OCI-LY1 (cell line): ENCODE measurements around the gene LBH.

Source experiments
- H2AFZ ChIP-seq: fragments of 200-600 bp; sonication (generic), shearing (Covaris generic); 2 replicates; pipeline ENCODE4 v1.6.0; 2014; ENCODE audit warnings: antibody characterized with exemption, mild to moderate bottlenecking, low read length
- H3F3A ChIP-seq: fragments of 200-600 bp; sonication (generic), shearing (Covaris generic); 2 replicates; pipeline ENCODE4 v1.6.0; 2014; ENCODE audit warnings: mild to moderate bottlenecking, antibody characterized with exemption, low read length, moderate library complexity; ENCODE audit not compliant: insufficient read depth
- H3K27ac ChIP-seq: fragments of 200-600 bp; sonication (generic); 2 replicates; pipeline ENCODE4 v1.5.1; 2014; ENCODE audit warnings: low read length, mixed run types, mild to moderate bottlenecking, low read depth; ENCODE audit not compliant: poor library complexity, severe bottlenecking
- H3K27me3 ChIP-seq: fragments of 200-600 bp; sonication (generic); 2 replicates; pipeline ENCODE4 v1.6.0; 2014; ENCODE audit warnings: antibody characterized with exemption, mild to moderate bottlenecking, low read length, moderate library complexity; ENCODE audit not compliant: insufficient read depth
- H3K36me3 ChIP-seq: fragments of 200-600 bp; sonication (generic); 2 replicates; pipeline ENCODE4 v1.6.1; 2014; ENCODE audit warnings: mild to moderate bottlenecking, antibody characterized with exemption, low read length, moderate library complexity, mixed read lengths; ENCODE audit not compliant: insufficient read depth
- H3K4me1 ChIP-seq: fragments of 200-600 bp; sonication (generic); 2 replicates; pipeline ENCODE4 v1.5.1; 2014; ENCODE audit warnings: mild to moderate bottlenecking, low read length, moderate library complexity; ENCODE audit not compliant: insufficient read depth, severe bottlenecking
- H3K4me2 ChIP-seq: fragments of 200-600 bp; sonication (generic), shearing (Covaris generic); 2 replicates; pipeline ENCODE4 v1.6.1; 2014; ENCODE audit warnings: low read length
- H3K4me3 ChIP-seq: fragments of 200-600 bp; sonication (generic); 2 replicates; pipeline ENCODE4 v1.5.1; 2014; ENCODE audit warnings: low read length, low read depth, mild to moderate bottlenecking, mixed read lengths; ENCODE audit not compliant: poor library complexity, severe bottlenecking
- H3K79me2 ChIP-seq: fragments of 200-600 bp; shearing (Covaris generic); 2 replicates; pipeline ENCODE4 v1.6.1; 2016; ENCODE audit warnings: mixed run types, low read length, mixed read lengths; ENCODE audit not compliant: insufficient read depth
- H3K9ac ChIP-seq: fragments of 200-600 bp; sonication (generic), shearing (Covaris generic); 2 replicates; pipeline ENCODE4 v1.6.1; 2014; ENCODE audit warnings: mild to moderate bottlenecking, low read length, mixed read lengths
- H3K9me2 ChIP-seq: fragments of 200-600 bp; sonication (generic), shearing (Covaris generic); 2 replicates; pipeline ENCODE4 v1.6.1; 2014; ENCODE audit warnings: low read depth, mild to moderate bottlenecking, low read length, mixed read lengths
- H3K9me3 ChIP-seq: fragments of 200-600 bp; shearing (Covaris generic); 2 replicates; pipeline ENCODE4 v1.6.1; 2014; ENCODE audit warnings: low read length, mixed read lengths
- H4K20me1 ChIP-seq: fragments of 200-600 bp; sonication (generic), shearing (Covaris generic); 2 replicates; pipeline ENCODE4 v1.6.0; 2016; ENCODE audit warnings: mild to moderate bottlenecking, low read length; ENCODE audit not compliant: insufficient read depth
- CTCF ChIP-seq: fragments of 200-600 bp; sonication (generic), shearing (Covaris generic); IDR thresholded peaks from 2 replicates; pipeline ENCODE4 v1.5.1; 2017; ENCODE audit warnings: mild to moderate bottlenecking, antibody characterized with exemption, low read length, moderate library complexity, mixed read lengths
- EZH2 ChIP-seq: fragments of 200-600 bp; sonication (generic), shearing (Covaris generic); IDR thresholded peaks from 2 replicates; pipeline ENCODE4 v1.8.0; 2017; ENCODE audit warnings: borderline replicate concordance, mixed run types, mild to moderate bottlenecking, antibody characterized with exemption, low read length, moderate library complexity, mixed read lengths

Gene LBH

GRCh38 chr2:30224151-30224550 is 7.2 kb upstream of the LBH start:
- TF ChIP-seq EZH2, result no peak
- no peak for TF ChIP-seq CTCF
- Histone ChIP-seq H3K9me3 (no peaks in the 10 kb centered on the region), H4K20me1 (no peaks in the 10 kb centered on the region), H3K4me3 (no peak overlapping the region), H3K36me3 (no peaks in the 10 kb centered on the region), H3K4me1 (peaks cover 9% of the 10 kb centered on the region), H3K27ac (no peak overlapping the region), H3K9me2 (no peaks in the 10 kb centered on the region), H3K4me2 (no peak overlapping the region), H3F3A (no peaks in the 10 kb centered on the region), H3K79me2 (no peaks in the 10 kb centered on the region), H3K27me3 (no peaks in the 10 kb centered on the region), H2AFZ (no peak overlapping the region), H3K9ac (no peak overlapping the region)

- Histone ChIP-seq H3K36me3 (no peaks in the 10 kb centered on the region), H3K9me3 (no peaks in the 10 kb centered on the region), H3K27ac (no peak overlapping the region), H3F3A (no peaks in the 10 kb centered on the region), H3K9ac (no peak overlapping the region), H3K4me1 (peaks cover 9% of the 10 kb centered on the region), H3K79me2 (no peaks in the 10 kb centered on the region), H2AFZ (no peak overlapping the region), H3K27me3 (peaks cover 2% of the 10 kb centered on the region; the same call in 1 of the 2 replicates), H3K4me2 (peak overlapping the region; percentile 50), H3K9me2 (no peaks in the 10 kb centered on the region), H4K20me1 (no peaks in the 10 kb centered on the region), H3K4me3 (peak overlapping the region; percentile 35)
- TF ChIP-seq EZH2, result no peak
- TF ChIP-seq CTCF, result no peak
Measured at GRCh38 chr2:30225131-30225762, 6.1 kb upstream of the LBH start.

GRCh38 chr2:30226144-30227032 is 4.9 kb upstream of the LBH start:
- no peaks in the 10 kb centered on the region for H3F3A ChIP-seq
- H3K4me1 ChIP-seq, result peaks cover 18% of the 10 kb centered on the region
- no peak overlapping the region for H3K4me2 ChIP-seq
- no peaks in the 10 kb centered on the region for H3K9me2 ChIP-seq
- H3K79me2 ChIP-seq, result no peaks in the 10 kb centered on the region
- no peaks in the 10 kb centered on the region for H4K20me1 ChIP-seq
- H3K4me3 ChIP-seq, result no peak overlapping the region
- H3K27ac ChIP-seq, result no peak overlapping the region
- H3K36me3 ChIP-seq, result no peaks in the 10 kb centered on the region
- no peak overlapping the region for H2AFZ ChIP-seq
- H3K9me3 ChIP-seq, result no peaks in the 10 kb centered on the region
- no peak overlapping the region for H3K9ac ChIP-seq
- H3K27me3 ChIP-seq, result peaks cover 6% of the 10 kb centered on the region; the same call in 1 of the 2 replicates
- TF ChIP-seq CTCF (no peak), EZH2 (no peak)
